GM13976 (cell line): ENCODE measurements around the gene GAB3.
"Not testable (repeated sequence)": the region's sequence is repeated elsewhere in the genome, so short reads cannot be mapped to it uniquely, and the experiment has no call there.

Source experiments
- DNase-seq: peaks from one replicate; pipeline ENCODE4 v3.0.0; 2012; ENCODE audit warnings: low spot score
- in situ Hi-C: fragments of 300-500 bp; cut with MboI; formaldehyde crosslinking; loops from one replicate; pipeline ENCODE4 v1.12.0; 2022; ENCODE audit warnings: low sequenced_read_pairs, mixed read lengths, inconsistent platforms; ENCODE audit not compliant: unreplicated experiment
- TF ChIP-seq, protein P1 (sequence below): IDR thresholded peaks from 2 replicates; pipeline ENCODE4 v1.5.1; 2012; ENCODE audit warnings: borderline replicate concordance, mild to moderate bottlenecking; ENCODE audit not compliant: insufficient read depth; ENCODE audit errors: extremely low read depth, missing control alignments, control extremely low read depth

GAB3 gene

DNA sequence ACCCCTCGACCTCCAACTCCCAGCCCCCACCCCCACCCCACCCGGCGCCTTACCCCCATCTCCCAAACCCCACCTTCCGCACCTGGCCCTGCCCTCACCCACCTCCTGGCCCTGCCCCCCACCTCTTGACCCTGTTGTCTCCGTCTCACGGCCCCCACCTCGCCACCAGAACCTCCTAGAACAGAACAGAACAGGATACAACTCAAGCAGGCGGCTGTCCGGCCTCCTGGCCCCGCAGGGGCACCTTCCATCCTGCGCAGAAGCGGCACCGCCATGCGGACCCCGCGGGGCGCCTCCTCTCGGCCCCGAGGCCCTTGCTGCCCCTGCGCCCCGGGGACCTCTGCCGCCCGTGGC, 97.9 kb downstream of the GAB3 start:
- in situ Hi-C loops, result no loop called here
- no peak for DNase-seq
- TF ChIP-seq, protein P1, sequence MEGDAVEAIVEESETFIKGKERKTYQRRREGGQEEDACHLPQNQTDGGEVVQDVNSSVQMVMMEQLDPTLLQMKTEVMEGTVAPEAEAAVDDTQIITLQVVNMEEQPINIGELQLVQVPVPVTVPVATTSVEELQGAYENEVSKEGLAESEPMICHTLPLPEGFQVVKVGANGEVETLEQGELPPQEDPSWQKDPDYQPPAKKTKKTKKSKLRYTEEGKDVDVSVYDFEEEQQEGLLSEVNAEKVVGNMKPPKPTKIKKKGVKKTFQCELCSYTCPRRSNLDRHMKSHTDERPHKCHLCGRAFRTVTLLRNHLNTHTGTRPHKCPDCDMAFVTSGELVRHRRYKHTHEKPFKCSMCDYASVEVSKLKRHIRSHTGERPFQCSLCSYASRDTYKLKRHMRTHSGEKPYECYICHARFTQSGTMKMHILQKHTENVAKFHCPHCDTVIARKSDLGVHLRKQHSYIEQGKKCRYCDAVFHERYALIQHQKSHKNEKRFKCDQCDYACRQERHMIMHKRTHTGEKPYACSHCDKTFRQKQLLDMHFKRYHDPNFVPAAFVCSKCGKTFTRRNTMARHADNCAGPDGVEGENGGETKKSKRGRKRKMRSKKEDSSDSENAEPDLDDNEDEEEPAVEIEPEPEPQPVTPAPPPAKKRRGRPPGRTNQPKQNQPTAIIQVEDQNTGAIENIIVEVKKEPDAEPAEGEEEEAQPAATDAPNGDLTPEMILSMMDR, result no peak

DNA sequence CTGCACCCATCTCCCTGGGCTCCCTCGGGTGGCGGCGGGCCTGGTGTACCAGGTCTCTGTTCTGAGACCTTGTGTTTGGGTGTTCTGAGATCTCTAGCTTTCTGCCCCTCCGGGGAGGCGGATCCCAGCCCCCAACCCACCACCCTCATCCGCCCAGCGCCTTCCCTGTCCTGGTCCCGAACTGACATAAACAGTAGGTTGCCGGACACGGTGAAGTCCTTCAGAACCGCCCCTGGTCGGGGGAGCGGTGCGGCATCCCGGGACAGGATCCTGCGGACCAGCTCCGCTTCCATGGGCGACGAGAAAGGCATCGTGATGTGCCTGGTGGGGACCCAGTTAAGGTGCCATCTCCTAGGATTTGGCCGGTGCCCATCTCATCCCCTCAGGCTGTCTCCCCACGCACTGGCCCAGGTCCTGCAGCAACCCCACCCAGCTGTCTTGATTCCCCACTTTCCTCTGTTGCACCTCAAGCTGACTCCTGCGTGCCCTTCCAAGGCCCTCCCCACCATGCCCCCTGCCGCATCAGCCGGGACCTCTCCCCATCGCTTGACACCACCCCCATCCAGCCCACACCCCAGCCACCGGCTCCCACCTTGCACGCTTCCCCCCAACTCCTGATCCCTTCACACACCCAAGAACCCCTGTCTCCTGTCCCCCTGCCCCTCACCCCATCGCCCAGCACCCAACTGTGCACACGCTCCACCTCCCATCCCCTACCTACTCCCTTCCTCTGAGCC, 98.4 kb downstream of the GAB3 start:
- in situ Hi-C loops, result no loop called here

DNA sequence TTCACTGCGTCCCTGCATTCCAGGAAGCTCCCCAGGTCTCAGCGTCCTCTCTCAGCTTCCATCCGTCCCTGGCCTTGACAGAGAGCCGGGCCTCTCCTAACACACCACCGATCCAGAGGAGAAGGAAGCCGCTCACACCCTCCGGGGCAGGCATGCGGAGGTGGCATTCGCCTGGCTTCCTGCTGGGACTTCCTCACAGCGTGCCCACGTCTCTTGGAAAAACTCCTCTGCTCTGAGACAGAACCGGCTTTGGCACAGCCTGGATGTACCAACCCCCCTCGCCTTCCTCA, 100.7 kb downstream of the GAB3 start:
- in situ Hi-C loops, result no loop called here
- TF ChIP-seq, protein P1, result no peak
- no peak for DNase-seq

More for the DNA sequence above, 98.4 kb downstream of the GAB3 start:
- DNase-seq, result no peak
- TF ChIP-seq, protein P1, result no peak

DNA sequence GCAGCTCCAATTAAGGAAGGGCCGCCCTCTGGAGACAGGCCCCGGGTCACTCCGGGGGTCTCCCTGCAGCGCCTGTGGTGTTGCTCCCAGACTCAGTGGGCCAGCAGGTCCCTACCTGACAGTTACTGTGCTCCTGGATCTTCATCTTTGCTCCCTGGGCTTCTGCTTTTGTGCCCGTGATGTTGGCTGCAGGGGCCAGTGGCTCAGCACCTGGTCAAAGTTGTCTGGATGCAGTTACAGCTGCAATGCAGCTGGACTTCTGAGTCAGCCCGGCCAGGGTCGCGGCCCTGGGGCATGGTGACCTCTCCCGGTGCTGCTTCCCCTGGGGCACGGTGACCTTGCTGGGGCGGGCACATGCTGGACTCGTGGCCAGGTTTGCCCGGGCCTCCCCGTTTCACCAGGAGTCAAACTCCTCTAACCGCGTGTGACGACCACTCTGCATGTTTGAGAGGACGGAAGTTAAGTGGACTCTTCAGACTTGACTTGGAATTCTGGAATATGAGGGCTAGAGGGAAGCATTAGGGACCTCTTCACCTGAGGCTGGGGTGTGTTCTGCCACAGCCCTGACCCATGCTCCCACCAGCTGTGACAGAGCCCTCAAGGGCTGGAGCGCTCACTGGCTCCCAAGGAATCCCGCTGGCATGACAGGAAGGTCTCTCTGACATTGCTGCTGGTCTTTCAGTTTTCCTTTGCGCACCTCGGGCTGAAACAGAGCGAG, 101.2 kb downstream of the GAB3 start:
- TF ChIP-seq, protein P1, result no peak
- in situ Hi-C loops, result no loop called here
- DNase-seq, result no peak

DNA sequence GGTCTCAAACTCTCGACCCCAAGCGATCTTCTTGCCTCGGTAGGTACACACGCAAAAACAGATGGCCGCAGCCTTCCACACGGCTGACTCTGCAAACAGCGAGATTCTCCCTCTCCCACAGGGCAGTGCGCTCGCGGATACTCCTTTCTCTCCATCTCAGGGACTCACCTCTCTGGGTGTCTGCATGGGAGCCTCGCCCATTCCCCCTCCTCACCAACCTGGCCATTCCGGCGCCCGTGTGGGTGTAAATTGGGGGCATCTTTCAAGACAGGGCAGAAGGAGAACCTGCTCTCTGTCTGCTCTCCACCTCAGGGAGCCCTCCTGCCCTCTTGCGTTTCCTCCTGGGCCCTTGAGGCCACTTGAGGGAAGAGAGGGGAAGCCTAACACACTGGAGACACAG, 101.9 kb downstream of the GAB3 start:
- TF ChIP-seq, protein P1, result no peak
- in situ Hi-C loops, result no loop called here
- no peak for DNase-seq

DNA sequence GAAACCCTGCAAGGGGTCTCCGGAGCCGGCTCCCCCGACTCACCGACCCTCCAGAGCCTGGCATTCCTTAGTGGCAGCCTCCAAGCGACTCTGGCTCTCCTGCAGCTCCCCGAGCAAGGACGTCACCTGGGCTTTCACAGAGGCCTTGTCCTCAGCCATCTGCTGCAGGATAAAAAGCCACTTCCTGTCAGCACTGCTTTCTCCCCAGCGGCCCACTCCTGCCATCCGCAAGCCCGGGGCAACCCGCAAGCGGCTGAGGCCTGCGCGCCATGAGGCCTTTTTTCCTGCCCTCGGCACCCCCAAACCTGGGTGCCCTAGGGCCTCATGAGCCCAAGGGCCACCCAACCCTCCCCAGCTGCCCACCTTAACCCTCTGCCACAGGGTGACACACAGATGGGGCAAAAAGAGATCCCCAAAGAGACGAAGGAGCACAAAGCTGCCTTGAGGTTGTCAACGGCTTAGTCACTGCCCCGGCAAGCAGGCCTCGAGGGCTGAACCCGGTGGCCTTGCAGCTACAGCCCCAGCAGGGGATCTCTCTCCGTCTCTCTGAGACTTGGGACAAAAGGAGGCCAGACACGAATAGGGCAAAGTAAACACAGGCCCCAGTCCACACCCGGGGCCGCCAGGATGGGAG, 105.0 kb downstream of the GAB3 start:
- DNase-seq, in situ Hi-C loops: not testable (repeated sequence)

DNA sequence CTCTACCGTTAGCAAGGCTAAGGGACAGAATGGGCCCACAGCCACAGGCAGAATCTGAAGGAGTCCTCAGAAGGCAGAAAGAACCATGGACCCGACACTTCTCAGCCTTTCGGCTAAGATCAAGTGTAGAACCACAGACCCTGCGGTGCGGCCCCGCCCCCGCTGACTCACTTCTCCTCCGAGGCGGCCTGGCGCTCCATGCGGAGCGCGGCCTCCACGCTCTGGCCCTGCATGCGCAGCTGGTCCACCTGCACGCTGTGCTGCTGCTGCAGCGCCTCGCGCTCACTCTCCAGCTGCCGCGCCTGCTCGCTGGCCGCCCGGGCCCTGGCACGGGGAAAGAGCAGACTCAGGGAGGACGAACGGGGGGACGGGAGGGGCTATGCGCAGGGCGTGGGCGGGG, 107.2 kb downstream of the GAB3 start:
- DNase-seq, in situ Hi-C loops: not testable (repeated sequence)

DNA sequence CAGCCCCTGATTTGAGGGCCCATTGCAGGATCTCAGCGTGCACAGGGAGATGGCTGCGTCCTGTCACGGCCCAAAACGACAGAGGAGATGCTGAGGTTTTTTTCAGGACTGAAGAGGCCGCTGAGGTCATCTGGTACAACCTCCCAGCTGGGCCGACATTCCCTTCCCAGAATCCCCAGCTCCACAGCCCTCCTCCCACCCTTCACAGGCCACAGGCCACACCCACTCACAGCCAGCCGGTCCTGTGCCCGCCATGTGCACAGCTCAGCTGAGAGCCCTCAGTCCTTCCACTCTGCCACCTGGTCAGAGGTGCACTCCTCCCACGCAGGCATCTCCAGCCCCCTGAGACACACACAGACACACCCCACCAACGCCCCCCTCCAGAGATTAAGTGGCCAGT, 109.1 kb downstream of the GAB3 start:
- in situ Hi-C loops, DNase-seq: not testable (repeated sequence)

DNA sequence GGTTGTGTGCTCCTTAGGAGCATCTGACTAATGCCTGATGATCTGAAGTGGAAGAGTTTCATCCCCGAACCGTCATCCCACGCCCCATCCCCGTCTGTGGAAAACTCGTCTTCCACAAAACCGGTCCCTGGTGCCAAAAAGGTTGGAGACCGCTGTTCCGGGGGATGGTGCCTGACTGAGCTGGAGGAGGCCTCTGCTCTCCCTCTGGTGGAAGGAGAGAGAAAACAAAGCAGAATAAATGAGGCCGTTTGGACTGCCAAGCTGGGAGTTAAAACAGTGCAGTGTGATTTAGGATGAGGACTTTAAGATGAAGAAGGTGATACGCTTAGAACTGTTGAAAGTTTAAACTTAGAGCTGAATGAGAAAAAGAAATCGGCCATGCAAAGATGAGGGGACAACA, 117.2 kb downstream of the GAB3 start:
- in situ Hi-C loops, DNase-seq: not testable (repeated sequence)

DNA sequence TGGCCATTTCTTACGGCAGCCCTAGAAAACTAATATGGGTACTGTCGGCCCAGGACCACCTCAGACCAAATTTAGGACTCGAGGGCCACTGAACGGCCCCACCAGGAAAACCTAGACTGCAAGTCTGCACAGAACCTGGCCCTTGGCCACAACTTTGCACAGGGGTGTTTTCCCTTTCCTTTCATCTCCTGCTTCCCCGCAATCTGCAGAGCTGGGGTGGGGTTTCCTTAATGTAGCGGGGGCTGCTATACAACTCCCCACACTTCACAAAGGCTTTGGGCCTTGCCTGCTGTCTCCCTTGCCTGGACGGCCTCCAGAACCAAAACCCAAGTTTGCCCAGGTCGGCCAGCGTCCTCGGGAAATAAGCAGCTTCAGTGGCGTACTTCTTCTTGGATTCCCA, 119.9 kb downstream of the GAB3 start:
- in situ Hi-C loops, result not testable (repeated sequence)

DNA sequence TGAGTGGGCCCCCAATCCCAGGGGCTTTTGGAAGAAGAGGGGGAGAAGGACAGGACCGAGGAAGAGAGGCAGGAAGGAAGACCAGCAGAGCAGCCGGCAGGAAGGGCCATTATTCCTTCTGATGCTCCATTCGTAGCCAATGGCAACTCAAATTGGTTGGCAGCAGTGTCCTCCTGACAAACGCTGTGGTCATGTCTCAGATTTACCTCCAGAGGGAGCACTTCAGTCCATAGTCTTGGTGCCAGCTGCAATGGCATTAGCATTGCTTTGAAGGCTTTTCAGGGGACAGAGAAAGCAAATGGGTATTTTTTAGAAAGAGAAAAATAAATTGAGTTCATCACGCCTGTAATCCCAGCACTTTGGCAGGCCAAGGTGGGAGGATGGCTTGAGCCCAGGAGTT, 121.9 kb downstream of the GAB3 start:
- in situ Hi-C loops, DNase-seq: not testable (repeated sequence)

More for the DNA sequence above, 119.9 kb downstream of the GAB3 start:
- DNase-seq, result not testable (repeated sequence)
